Measurements from ENCODE around the gene L3MBTL2.

GRCh38 chr22:41217553-41218157, 12.5 kb downstream of the L3MBTL2 start:
- TF ChIP-seq ZFP41 (CRISPR knock-in tag; IDR thresholded peaks at IDR 0.05; ENCODE audit: borderline replicate concordance) (no peak), GFI1 (CRISPR knock-in tag; IDR thresholded peaks at IDR 0.05; ENCODE audit: borderline replicate concordance) (no peak), ZBTB7B (CRISPR knock-in tag; IDR thresholded peaks at IDR 0.05) (no peak), ZBTB33 (CRISPR knock-in tag; IDR thresholded peaks at IDR 0.05) (no peak), JUND (CRISPR knock-in tag; IDR thresholded peaks at IDR 0.05) (no peak), SRSF9 (IDR thresholded peaks at IDR 0.05; ENCODE audit: borderline replicate concordance, insufficient read depth, low read depth, low read length, poor library complexity, severe bottlenecking) (no peak), POLR2AphosphoS5 (IDR thresholded peaks at IDR 0.05; ENCODE audit: low read depth, low read length) (no peak)
- TF ChIP-seq, protein P1, sequence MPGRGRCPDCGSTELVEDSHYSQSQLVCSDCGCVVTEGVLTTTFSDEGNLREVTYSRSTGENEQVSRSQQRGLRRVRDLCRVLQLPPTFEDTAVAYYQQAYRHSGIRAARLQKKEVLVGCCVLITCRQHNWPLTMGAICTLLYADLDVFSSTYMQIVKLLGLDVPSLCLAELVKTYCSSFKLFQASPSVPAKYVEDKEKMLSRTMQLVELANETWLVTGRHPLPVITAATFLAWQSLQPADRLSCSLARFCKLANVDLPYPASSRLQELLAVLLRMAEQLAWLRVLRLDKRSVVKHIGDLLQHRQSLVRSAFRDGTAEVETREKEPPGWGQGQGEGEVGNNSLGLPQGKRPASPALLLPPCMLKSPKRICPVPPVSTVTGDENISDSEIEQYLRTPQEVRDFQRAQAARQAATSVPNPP (CRISPR knock-in tag; IDR thresholded peaks at IDR 0.05), result no peak
